ENCODE results near the gene CYYR1.

CYYR1 gene

GRCh38 chr21:26572702-26573381 is at the start of gene CYYR1:
CYYR1 (minus strand) TSS chr21:26573286; CDS start chr21:26572940, 346 bp downstream.
- H3K27ac ChIP-seq = no peak within 1 kb of the TSS

DNA sequence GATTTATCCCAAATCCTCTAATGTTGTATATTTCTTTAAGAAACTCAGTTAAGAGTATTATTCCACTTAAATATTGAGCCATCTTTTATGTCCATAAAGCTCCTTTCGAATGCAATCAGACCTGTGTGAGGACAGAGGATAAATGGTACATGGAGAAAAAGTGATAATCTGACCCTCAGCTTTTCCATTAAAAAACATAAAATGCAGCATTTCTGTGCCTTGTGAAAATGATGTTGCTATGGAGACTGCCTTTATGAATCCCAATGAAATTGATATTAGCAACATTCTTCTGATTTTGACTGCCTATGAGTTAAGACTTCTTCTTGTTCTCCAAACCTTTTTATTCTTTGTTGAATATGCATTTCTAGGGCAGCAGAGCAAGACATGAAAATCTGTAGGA is 44.1 kb upstream of the CYYR1 start:
- TF ChIP-seq, protein P1, sequence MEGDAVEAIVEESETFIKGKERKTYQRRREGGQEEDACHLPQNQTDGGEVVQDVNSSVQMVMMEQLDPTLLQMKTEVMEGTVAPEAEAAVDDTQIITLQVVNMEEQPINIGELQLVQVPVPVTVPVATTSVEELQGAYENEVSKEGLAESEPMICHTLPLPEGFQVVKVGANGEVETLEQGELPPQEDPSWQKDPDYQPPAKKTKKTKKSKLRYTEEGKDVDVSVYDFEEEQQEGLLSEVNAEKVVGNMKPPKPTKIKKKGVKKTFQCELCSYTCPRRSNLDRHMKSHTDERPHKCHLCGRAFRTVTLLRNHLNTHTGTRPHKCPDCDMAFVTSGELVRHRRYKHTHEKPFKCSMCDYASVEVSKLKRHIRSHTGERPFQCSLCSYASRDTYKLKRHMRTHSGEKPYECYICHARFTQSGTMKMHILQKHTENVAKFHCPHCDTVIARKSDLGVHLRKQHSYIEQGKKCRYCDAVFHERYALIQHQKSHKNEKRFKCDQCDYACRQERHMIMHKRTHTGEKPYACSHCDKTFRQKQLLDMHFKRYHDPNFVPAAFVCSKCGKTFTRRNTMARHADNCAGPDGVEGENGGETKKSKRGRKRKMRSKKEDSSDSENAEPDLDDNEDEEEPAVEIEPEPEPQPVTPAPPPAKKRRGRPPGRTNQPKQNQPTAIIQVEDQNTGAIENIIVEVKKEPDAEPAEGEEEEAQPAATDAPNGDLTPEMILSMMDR (conservative IDR thresholded peaks at IDR 0.05) = no peak
- no peak overlapping the region for H3K27ac ChIP-seq

More at GRCh38 chr21:26572702-26573381, at the start of gene CYYR1:
- TF ChIP-seq, protein P1 (conservative IDR thresholded peaks at IDR 0.05) = no peak

GRCh38 chr21:26614251-26614650 is 41.2 kb upstream of the CYYR1 start:
- TF ChIP-seq, protein P1 (conservative IDR thresholded peaks at IDR 0.05) = no peak

DNA sequence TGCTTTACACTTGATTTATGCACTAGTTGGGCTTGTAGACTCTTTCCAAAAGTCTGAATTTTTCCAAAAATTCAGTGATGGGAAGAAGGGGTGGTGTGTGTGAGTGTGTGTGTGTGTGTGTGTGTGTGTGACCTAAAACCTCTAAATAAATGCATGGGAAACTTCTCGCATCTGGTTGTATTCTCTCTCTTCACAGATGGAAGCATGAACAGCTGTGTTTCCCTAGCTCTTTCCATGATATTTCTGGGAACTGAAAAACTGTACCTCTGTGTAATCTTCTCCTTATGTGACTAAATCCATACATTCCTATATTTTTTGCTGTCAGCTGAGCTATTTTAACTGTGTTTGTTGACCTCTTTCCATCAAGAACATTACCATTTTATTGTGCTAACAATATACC is 26.2 kb upstream of the CYYR1 start:
- no peak overlapping the region for H3K27ac ChIP-seq

More at GRCh38 chr21:26614251-26614650, 41.2 kb upstream of the CYYR1 start:
- H3K27ac ChIP-seq = no peak overlapping the region

DNA sequence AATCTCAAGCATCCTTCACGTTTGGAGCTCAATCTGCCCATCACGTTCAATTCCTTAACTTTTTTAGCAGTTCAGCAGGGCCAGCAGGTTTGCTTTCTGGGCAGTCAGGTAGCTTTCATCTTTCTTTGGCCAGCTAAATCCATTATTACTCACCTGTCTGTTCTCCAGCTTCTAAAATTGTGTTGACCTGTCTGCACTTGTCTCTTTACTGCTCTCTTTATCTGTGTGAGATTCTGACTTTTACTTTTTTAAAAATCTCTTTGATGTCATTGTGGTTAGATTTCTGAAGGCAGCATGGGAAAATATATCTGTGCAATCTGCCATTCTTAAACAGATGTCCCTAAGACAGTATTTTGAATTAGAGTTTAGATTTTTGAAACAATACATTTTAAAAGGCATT is 24.9 kb upstream of the CYYR1 start:
- TF ChIP-seq, protein P1 (conservative IDR thresholded peaks at IDR 0.05) = no peak
- H3K27ac ChIP-seq = no peak overlapping the region

More for the DNA sequence above, 26.2 kb upstream of the CYYR1 start:
- TF ChIP-seq, protein P1 (conservative IDR thresholded peaks at IDR 0.05) = no peak

DNA sequence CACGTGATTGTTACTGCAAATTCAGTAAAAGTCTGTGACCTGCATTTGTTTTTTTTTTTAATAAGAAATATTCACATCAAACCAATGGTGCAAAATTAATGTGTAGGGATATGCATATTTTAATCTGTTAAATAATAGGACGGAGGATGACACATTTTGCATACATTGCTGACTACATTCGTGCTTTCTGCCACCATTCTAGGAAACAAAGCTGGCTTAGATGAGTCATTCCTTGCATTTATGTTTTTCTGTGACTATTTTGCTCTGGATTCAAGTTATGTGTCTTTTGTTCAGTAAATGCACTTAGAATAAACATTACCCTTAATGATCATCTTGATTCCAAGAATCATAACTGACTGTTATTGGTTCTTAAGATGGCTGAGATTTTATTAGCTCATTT is 23.9 kb upstream of the CYYR1 start:
- TF ChIP-seq, protein P1 (conservative IDR thresholded peaks at IDR 0.05) = no peak
- no peak overlapping the region for H3K27ac ChIP-seq

DNA sequence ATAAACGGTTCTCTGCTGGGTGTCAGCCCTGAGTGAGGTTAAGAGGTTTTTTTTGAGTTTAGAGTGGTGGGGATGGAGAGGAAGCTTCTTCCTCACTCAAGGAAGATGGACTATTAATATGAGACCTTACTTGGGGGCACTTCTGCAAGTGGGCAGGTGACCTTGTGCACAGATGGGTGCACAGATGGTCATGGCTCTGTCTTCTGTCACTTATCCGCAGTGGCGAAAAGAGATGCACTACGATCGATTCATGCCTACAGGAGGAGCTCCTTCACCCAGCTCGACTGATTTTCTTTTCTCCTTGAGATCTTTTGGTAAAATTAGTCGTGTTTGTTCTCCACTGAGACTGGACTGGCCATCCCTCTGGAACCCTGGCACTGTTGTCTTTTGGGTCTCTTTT is 22.9 kb upstream of the CYYR1 start:
- TF ChIP-seq, protein P1 (conservative IDR thresholded peaks at IDR 0.05) = no peak
- H3K27ac ChIP-seq = no peak overlapping the region
